K562 (cell line): Measurements from ENCODE around the gene SPATS2L. TPM values are rescaled to one million over a fixed set of nuclear protein-coding genes. Genes with fewer than 3 reads are reported as not detected.

Experiments
- ATAC-seq: fragments of 200-7000 bp; cut with Tn5 transposase; 3 replicates; pipeline ENCODE4 v1.9.1; 2020; ENCODE audit warnings: moderate library complexity
- BruUV-seq: library from RNA; stranded (reverse); fragments of 400-500 nt; replicated peaks from 2 replicates; lab custom pipeline; 2021; lab: Mats Ljungman, UMichigan
- CTCF ChIA-PET: fragments of 300-600 bp; formaldehyde crosslinking; extraction: SDS; loops from one replicate; lab custom pipeline; 2021; ENCODE audit warnings: low intra/inter-chr PET ratio; lab: Yijun Ruan, JAX
- POLR2A ChIA-PET: fragments of 300-600, 350-650 bp; sonication (Branson Sonifier 250); formaldehyde crosslinking; extraction: SDS; loops from one replicate; lab custom pipeline; 2021; ENCODE audit warnings: antibody characterized with exemption, inconsistent platforms; lab: Yijun Ruan, JAX
- DNase-seq, 4 experiments: peaks; one replicate each; pipeline versions ENCODE4 v3.0.0 to v3.0.0-alpha.2; 2011 to 2018; ENCODE audit warnings: low spot score in 3 of 4, mixed read lengths in 3 of 4; ENCODE audit errors: extremely low read depth in 1 of 4
- FAIRE-seq: peaks from 2 replicates; lab custom pipeline; 2011; peaks lifted over from hg19 to GRCh38; lab: Jason Lieb, UNC
- H2AFZ ChIP-seq: 2 replicates; pipeline ENCODE4 v1.6.0; 2011; ENCODE audit warnings: low read depth, low read length, control low read depth, inconsistent platforms
- H3K27ac ChIP-seq: fragments of 200-600 bp; 3 replicates; pipeline ENCODE4 v1.8.0; 2011; ENCODE audit warnings: low read depth, mild to moderate bottlenecking, control low read depth, inconsistent platforms, low read length, moderate library complexity, mixed read lengths; ENCODE audit errors: extremely low read depth
- H3K27me3 ChIP-seq, 2 experiments: fragments of 300-600 bp in 1 of 2; 2 replicates in 1 of 2; 3 replicates in 1 of 2; pipeline versions ENCODE4 v1.6.0 to v1.8.0; 2011; ENCODE audit warnings: inconsistent platforms in 2 of 2, low read length in 2 of 2, mild to moderate bottlenecking in 1 of 2, mixed read lengths in 1 of 2, moderate library complexity in 1 of 2; ENCODE audit not compliant: control insufficient read depth in 2 of 2, insufficient read depth in 2 of 2
- H3K36me3 ChIP-seq: fragments of 300-600 bp; 3 replicates; pipeline ENCODE4 v1.8.0; 2011; ENCODE audit warnings: mild to moderate bottlenecking, low read length, inconsistent platforms; ENCODE audit not compliant: control insufficient read depth, insufficient read depth
- H3K4me1 ChIP-seq, 2 experiments: fragments of 200-600 bp in 1 of 2; replicated peaks in 1 of 2; 2 replicates in 1 of 2; 3 replicates in 1 of 2; pipeline versions ENCODE4 v1.5.1 to v1.8.0; 2011; ENCODE audit warnings: inconsistent platforms in 2 of 2, low read length in 2 of 2, mild to moderate bottlenecking in 1 of 2, mixed read lengths in 1 of 2, moderate library complexity in 1 of 2; ENCODE audit not compliant: control insufficient read depth in 2 of 2, insufficient read depth in 2 of 2
- H3K4me2 ChIP-seq: 2 replicates; pipeline ENCODE4 v1.6.1; 2011; ENCODE audit warnings: low read length, control low read depth, inconsistent platforms, mixed read lengths; ENCODE audit not compliant: insufficient read depth
- H3K4me3 ChIP-seq: fragments of 200-600 bp; sonication (generic), shearing (Covaris generic); 2 replicates; pipeline ENCODE4 v1.5.1; 2016; ENCODE audit warnings: control low read depth, inconsistent platforms
- H3K79me2 ChIP-seq: fragments of 200-600 bp; 3 replicates; pipeline ENCODE4 v1.8.0; 2011; ENCODE audit warnings: low read length, inconsistent platforms; ENCODE audit not compliant: control insufficient read depth, insufficient read depth
- H3K9ac ChIP-seq, 2 experiments: 2 replicates each; pipeline versions ENCODE4 v1.6.0 to v1.6.1; 2011; ENCODE audit warnings: low read depth in 2 of 2, low read length in 2 of 2, control low read depth in 1 of 2, inconsistent platforms in 1 of 2, mild to moderate bottlenecking in 1 of 2, mixed read lengths in 1 of 2; ENCODE audit not compliant: insufficient read depth in 1 of 2
- H3K9me1 ChIP-seq: one replicate; pipeline ENCODE4 v1.6.0; 2011; ENCODE audit warnings: inconsistent platforms, mild to moderate bottlenecking, low read length, moderate library complexity; ENCODE audit not compliant: control insufficient read depth, insufficient read depth
- H3K9me3 ChIP-seq: replicated peaks from 2 replicates; pipeline ENCODE4 v1.5.1; 2011; ENCODE audit warnings: low read depth, low read length, inconsistent platforms; ENCODE audit not compliant: control insufficient read depth, insufficient read depth
- H4K20me1 ChIP-seq: replicated peaks from 2 replicates; pipeline ENCODE4 v1.6.1; 2011; ENCODE audit warnings: low read length, inconsistent platforms, mixed read lengths; ENCODE audit not compliant: control insufficient read depth, insufficient read depth
- CBX5 ChIP-seq: IDR thresholded peaks from 2 replicates; pipeline ENCODE4 v1.6.1; 2014; ENCODE audit warnings: low read depth, borderline replicate concordance
- CREB3 ChIP-seq: fragments of 450-650 bp; conservative IDR thresholded peaks from 2 replicates; pipeline ENCODE4 v1.6.1; 2016; ENCODE audit warnings: missing genetic modification characterization, low read depth, mild to moderate bottlenecking, missing compliant biosample characterization, moderate library complexity
- CTCF ChIP-seq, 3 experiments: IDR thresholded peaks in 2 of 3; conservative IDR thresholded peaks in 1 of 3; 2 replicates each; pipeline ENCODE4 v1.5.1; 2011 to 2012; ENCODE audit warnings: low read length in 3 of 3, mild to moderate bottlenecking in 3 of 3, control low read depth in 2 of 3, improper control_type of control experiment in 1 of 3, inconsistent platforms in 1 of 3, low read depth in 1 of 3, mixed read lengths in 1 of 3, moderate library complexity in 1 of 3; ENCODE audit not compliant: insufficient read depth in 2 of 3
- MTA1 ChIP-seq: fragments of 450-650 bp; IDR thresholded peaks from 2 replicates; pipeline ENCODE4 v1.6.1; 2017; ENCODE audit warnings: borderline replicate concordance
- PATZ1 ChIP-seq: fragments of 250-450 bp; sonication (Bioruptor Pico); IDR thresholded peaks from 2 replicates; pipeline ENCODE4 v1.5.0; 2020; ENCODE audit warnings: mild to moderate bottlenecking, borderline replicate concordance
- RAD21 ChIP-seq, 2 experiments: fragments of 250-450 bp in 1 of 2; fragments of 450-650 bp in 1 of 2; sonication (Bioruptor Pico) in 1 of 2; formaldehyde crosslinking in 1 of 2; IDR thresholded peaks in 1 of 2; conservative IDR thresholded peaks in 1 of 2; 2 replicates each; pipeline versions ENCODE4 v1.4.0 to v1.8.0; 2020 to 2022; ENCODE audit warnings: mild to moderate bottlenecking in 2 of 2, moderate library complexity in 1 of 2
- RFX7 ChIP-seq: fragments of 250-450 bp; sonication (Bioruptor Pico); IDR thresholded peaks from 2 replicates; pipeline ENCODE4 v1.5.1; 2021; ENCODE audit warnings: mild to moderate bottlenecking
- SMARCA5 ChIP-seq: fragments of 450-650 bp; IDR thresholded peaks from 2 replicates; pipeline ENCODE4 v1.6.1; 2016
- ZC3H4 ChIP-seq: sonication (generic); formaldehyde crosslinking; IDR thresholded peaks from 2 replicates; pipeline ENCODE4 v1.9.0; 2021; ENCODE audit warnings: missing genetic modification reagents, borderline replicate concordance
- ZNF212 ChIP-seq: fragments of 450-650 bp; formaldehyde crosslinking; IDR thresholded peaks from 2 replicates; pipeline ENCODE4 v1.4.0; 2020; ENCODE audit warnings: mild to moderate bottlenecking
- ZNF592 ChIP-seq: fragments of 450-650 bp; IDR thresholded peaks from 2 replicates; pipeline ENCODE4 v1.6.1; 2017; ENCODE audit warnings: antibody characterized with exemption, mild to moderate bottlenecking
- WGBS: fragments of 100-300 bp; shearing (Covaris generic); methylation state at CpG from one replicate; pipeline ENCODE4 v1.1.6; 2016; ENCODE audit warnings: low coverage, mixed read lengths; ENCODE audit not compliant: insufficient coverage; ENCODE audit errors: missing lambda C conversion rate; 5-methylcytosine and 5-hydroxymethylcytosine counted together
- in situ Hi-C: fragments of 300-500 bp; cut with MboI; formaldehyde crosslinking; loops from 4 replicates; pipeline ENCODE4 v1.15.0; 2018; ENCODE audit warnings: inconsistent platforms, mixed read lengths
- intact Hi-C: fragments of 100-400 bp; cut with micrococcal nuclease; formaldehyde crosslinking; loops from 2 replicates; pipeline ENCODE4 v1.14.2; 2022
- polyA plus RNA-seq, 8 experiments: library from polyadenylated mRNA; depleted of rRNA in 4 of 8; stranded (reverse) in 5 of 8; unstranded in 3 of 8; fragments of >200 nt; fragmentation: Nextera tagmentation in 2 of 8; fragmentation: Illumina TruSeq in 1 of 8; extraction: Ambion mirVana in 2 of 8; extraction: Trizol in 1 of 8; gene quantifications; 2 replicates each; pipeline versions ENCODE4 v1.2.1 to v1.2.3, GENCODE V29; 2011 to 2014; ENCODE audit warnings: inconsistent platforms in 1 of 8, missing spikeins in 1 of 8
- total RNA-seq, 7 experiments: library from RNA; depleted of rRNA in 6 of 7; stranded (reverse); fragments of >200 nt in 6 of 7; fragmentation: Illumina TruSeq in 2 of 7; extraction: Trizol in 2 of 7; gene quantifications; 2 replicates each; pipeline versions ENCODE4 v1.2.1 to v1.2.3, GENCODE V29; 2011 to 2021; ENCODE audit warnings: low replicate concordance in 1 of 7

The SPATS2L gene
- total and polyA plus RNA-seq, 9 of the 15 experiments (the other 6 are each of a cell fraction or from before 2014, with no cell fraction given), result 11.3 to 41.5 (median 24.9) TPM

GRCh38 chr2:200308546-200309295 is 2.2 kb downstream of the SPATS2L start:
- BruUV-seq, result no TSS peak
- ATAC-seq, result no peak
- peaks cover 0 to 8% of the 10 kb centered on the region in 2 experiments; a peak in 3 of 5 replicates for H3K4me1 ChIP-seq
- no peak overlapping the region for H2AFZ ChIP-seq
- no peaks in the 10 kb centered on the region for H3K9me3 ChIP-seq
- no peaks in the 10 kb centered on the region for H3K36me3 ChIP-seq
- ChIA-PET POLR2A (interaction anchor here (0.7 kb wide), 1 partner anchor 14 kb away, joined by 3 read pairs; no protein-coding TSS in a partner anchor), CTCF (no interaction called here)
- H3K9me1 ChIP-seq, result no peaks in the 10 kb centered on the region
- intact Hi-C loops, result loop anchor here (5.0 to 10.0 kb wide), 3 partner anchors 134 to 321 kb away; no protein-coding TSS in a partner anchor
- no peak overlapping the region for H3K27ac ChIP-seq
- H4K20me1 ChIP-seq, result no peaks in the 10 kb centered on the region
- FAIRE-seq, result no peak
- peaks cover 8% of the 10 kb centered on the region; the same call in 1 of the 3 replicates for H3K79me2 ChIP-seq
- no peak overlapping the region for H3K9ac ChIP-seq
- no peak overlapping the region for H3K4me2 ChIP-seq
- 40% methylated on average over 5 of the region's 5 CpGs for WGBS
- DNase-seq, result no peak
- no peak overlapping the region; the same call in 1 of the 2 replicates for H3K4me3 ChIP-seq
- no peaks in the 10 kb centered on the region for H3K27me3 ChIP-seq
- in situ Hi-C loops, result no loop called here
- TF ChIP-seq RAD21 (CRISPR knock-in tag; conservative IDR thresholded peaks at IDR 0.05 in 1 of 2, IDR thresholded peaks at IDR 0.05 in 1 of 2) (peak; percentile 17 to 30; a peak in 2 of 4 replicates), SMARCA5 (no peak), ZC3H4 (no peak), MTA1 (no peak), CREB3 (no peak), RFX7 (CRISPR knock-in tag) (no peak), CTCF (IDR thresholded peaks at IDR 0.05 in 2 of 3, conservative IDR thresholded peaks at IDR 0.05 in 1 of 3; ENCODE audit: insufficient read depth in 2 of 3, low read depth in 1 of 3, low read length in 3 of 3) (peak in 1 of 3 experiments; percentile 11; a peak in 1 of 6 replicates), ZNF592 (no peak), ZNF212 (no peak), CBX5 (no peak), PATZ1 (CRISPR knock-in tag) (no peak)
